HEK293T (cell line): ENCODE measurements around the gene ART4.

Experiments used
- CTBP1 ChIP-seq: fragments of 450-650 bp; IDR thresholded peaks from 2 replicates; pipeline ENCODE4 v1.6.1; 2016; ENCODE audit warnings: borderline replicate concordance
- ELF4 ChIP-seq: fragments of 450-650 bp; IDR thresholded peaks from 2 replicates; pipeline ENCODE4 v1.6.1; 2017; ENCODE audit warnings: antibody characterized with exemption
- SUZ12 ChIP-seq: fragments of 450-650 bp; IDR thresholded peaks from 2 replicates; pipeline ENCODE4 v1.6.1; 2016; ENCODE audit warnings: mild to moderate bottlenecking
- TARDBP ChIP-seq: fragments of 450-650 bp; IDR thresholded peaks from 2 replicates; pipeline ENCODE4 v1.6.1; 2016

- no peak for TF ChIP-seq CTBP1
- TF ChIP-seq TARDBP, result no peak
- no peak for TF ChIP-seq SUZ12
- no peak for TF ChIP-seq ELF4
These were observed 16.3 kb downstream of the ART4 start for GRCh38 chr12:14827043-14827442.
